HepG2 (cell line): Measurements from ENCODE around the gene CEACAM18. TPM values are rescaled to one million over a fixed set of nuclear protein-coding genes. Genes with fewer than 3 reads are reported as not detected.

Experiments
- ATAC-seq: fragments of 200-7000 bp; cut with Tn5 transposase; 3 replicates; pipeline ENCODE4 v1.9.1; 2020; ENCODE audit warnings: mild to moderate bottlenecking, moderate library complexity
- BruUV-seq: library from RNA; stranded (reverse); fragments of 400-500 nt; replicated peaks from 2 replicates; lab custom pipeline; 2021; lab: Mats Ljungman, UMichigan
- CTCF ChIA-PET: fragments of 300-600 bp; formaldehyde crosslinking; extraction: SDS; loops from one replicate; lab custom pipeline; 2021; ENCODE audit warnings: low total read pairs, inconsistent platforms, low intra/inter-chr PET ratio; lab: Yijun Ruan, JAX
- POLR2A ChIA-PET: fragments of 350-600 bp; sonication (Branson Sonifier 250); formaldehyde crosslinking; loops from one replicate; lab custom pipeline; 2020; ENCODE audit warnings: antibody characterized with exemption, inconsistent platforms; lab: Yijun Ruan, JAX
- DNase-seq: peaks from one replicate; pipeline ENCODE4 v3.0.0-alpha.2; 2015; ENCODE audit warnings: low spot score
- FAIRE-seq: peaks from 3 replicates; lab custom pipeline; 2011; peaks lifted over from hg19 to GRCh38; lab: Jason Lieb, UNC
- H2AFZ ChIP-seq: one replicate; pipeline ENCODE4 v1.6.1; 2011; ENCODE audit warnings: low read length, inconsistent platforms
- H3K27ac ChIP-seq: fragments of 300-600 bp; 3 replicates; pipeline ENCODE4 v1.8.0; 2011; ENCODE audit warnings: mixed run types, mild to moderate bottlenecking, mixed read lengths, low read length, inconsistent platforms; ENCODE audit not compliant: insufficient read depth; ENCODE audit errors: extremely low read length
- H3K27me3 ChIP-seq, 2 experiments: fragments of 200-600 bp in 1 of 2; 2 replicates in 1 of 2; 3 replicates in 1 of 2; pipeline versions ENCODE4 v1.6.0 to v1.8.0; 2011; ENCODE audit warnings: low read length in 2 of 2, mild to moderate bottlenecking in 2 of 2, moderate library complexity in 2 of 2, inconsistent platforms in 1 of 2; ENCODE audit not compliant: insufficient read depth in 2 of 2, control insufficient read depth in 1 of 2
- H3K36me3 ChIP-seq, 2 experiments: fragments of 200-600 bp in 1 of 2; replicated peaks in 1 of 2; 2 replicates in 1 of 2; 3 replicates in 1 of 2; pipeline versions ENCODE4 v1.5.1 to v1.8.0; 2011; ENCODE audit warnings: low read length in 2 of 2, inconsistent platforms in 1 of 2; ENCODE audit not compliant: insufficient read depth in 2 of 2, control insufficient read depth in 1 of 2
- H3K4me1 ChIP-seq: 2 replicates; pipeline ENCODE4 v1.5.1; 2012; ENCODE audit warnings: low read length, inconsistent platforms; ENCODE audit not compliant: insufficient read depth
- H3K4me2 ChIP-seq: 2 replicates; pipeline ENCODE4 v1.6.0; 2011; ENCODE audit warnings: low read depth, low read length, inconsistent platforms
- H3K4me3 ChIP-seq, 3 experiments: fragments of 200-600 bp in 1 of 3; sonication (generic), shearing (Covaris generic) in 1 of 3; replicated peaks in 1 of 3; 2 replicates each; pipeline ENCODE4 v1.5.1; 2011 to 2016; ENCODE audit warnings: low read length in 3 of 3, inconsistent platforms in 2 of 3, low read depth in 2 of 3, mild to moderate bottlenecking in 2 of 3, control low read depth in 1 of 3, mixed read lengths in 1 of 3; ENCODE audit not compliant: insufficient read depth in 1 of 3
- H3K79me2 ChIP-seq: one replicate; pipeline ENCODE4 v1.6.1; 2011; ENCODE audit warnings: low read length, inconsistent platforms; ENCODE audit not compliant: insufficient read depth
- H3K9ac ChIP-seq: 2 replicates; pipeline ENCODE4 v1.6.0; 2011; ENCODE audit warnings: mild to moderate bottlenecking, low read depth, low read length, inconsistent platforms; ENCODE audit not compliant: insufficient read depth
- H3K9me3 ChIP-seq: 2 replicates; pipeline ENCODE4 v1.5.1; 2012; ENCODE audit warnings: mild to moderate bottlenecking, low read length
- H4K20me1 ChIP-seq: 2 replicates; pipeline ENCODE4 v1.6.0; 2011; ENCODE audit warnings: inconsistent platforms, mild to moderate bottlenecking, low read length, moderate library complexity; ENCODE audit not compliant: insufficient read depth
- FOXA1 ChIP-seq, 2 experiments: fragments of 450-650 bp in 1 of 2; sonication (generic) in 1 of 2; formaldehyde crosslinking in 1 of 2; IDR thresholded peaks; 2 replicates each; pipeline versions ENCODE4 v1.4.0 to v1.6.1; 2016 to 2020; ENCODE audit warnings: missing genetic modification reagents in 1 of 2
- MAFK ChIP-seq, 2 experiments: IDR thresholded peaks in 1 of 2; conservative IDR thresholded peaks in 1 of 2; 2 replicates each; pipeline ENCODE4 v1.6.1; 2011; ENCODE audit warnings: improper control_type of control experiment in 2 of 2, low read length in 2 of 2
- NFYB ChIP-seq: sonication (generic); formaldehyde crosslinking; IDR thresholded peaks from 2 replicates; pipeline ENCODE4 v1.4.0; 2020; ENCODE audit warnings: missing genetic modification reagents
- RELA ChIP-seq: sonication (generic); formaldehyde crosslinking; IDR thresholded peaks from 2 replicates; pipeline ENCODE4 v1.4.0; 2020; ENCODE audit warnings: missing genetic modification reagents
- RORA ChIP-seq: sonication (generic); formaldehyde crosslinking; IDR thresholded peaks from 2 replicates; pipeline ENCODE4 v1.5.0; 2020; ENCODE audit warnings: mild to moderate bottlenecking, missing genetic modification reagents, moderate library complexity
- SAFB2 ChIP-seq: sonication (generic); formaldehyde crosslinking; IDR thresholded peaks from 2 replicates; pipeline ENCODE4 v1.5.1; 2020; ENCODE audit warnings: missing genetic modification reagents, low read depth, mild to moderate bottlenecking, borderline replicate concordance
- YEATS2 ChIP-seq: sonication (generic); formaldehyde crosslinking; IDR thresholded peaks from 2 replicates; pipeline ENCODE4 v1.4.0; 2020; ENCODE audit warnings: missing genetic modification reagents, borderline replicate concordance
- ZBTB4 ChIP-seq: sonication (generic); formaldehyde crosslinking; IDR thresholded peaks from 2 replicates; pipeline ENCODE4 v1.4.0; 2020; ENCODE audit warnings: missing genetic modification reagents, mild to moderate bottlenecking, borderline replicate concordance
- ZNF496 ChIP-seq: sonication (generic); formaldehyde crosslinking; IDR thresholded peaks from 2 replicates; pipeline ENCODE4 v1.8.1; 2023; ENCODE audit warnings: mild to moderate bottlenecking, moderate library complexity, missing genetic modification reagents; ENCODE audit not compliant: insufficient replicate concordance
- ZNF788 ChIP-seq: sonication (generic); formaldehyde crosslinking; IDR thresholded peaks from 2 replicates; pipeline ENCODE4 v1.5.0; 2020; ENCODE audit warnings: mild to moderate bottlenecking, missing genetic modification reagents, borderline replicate concordance
- WGBS: methylation state at CpG from one replicate; pipeline ENCODE4 v1.1.6; 2017; ENCODE audit warnings: low lambda C conversion rate; 5-methylcytosine and 5-hydroxymethylcytosine counted together
- in situ Hi-C: cut with HindIII; loops from 2 replicates; pipeline ENCODE4 v1.10.0; 2017; ENCODE audit warnings: low pct_unique_long_range_greater_than_20kb; ENCODE audit not compliant: extremely low pct_ligation_motif_present
- intact Hi-C: fragments of 100-400 bp; cut with micrococcal nuclease; formaldehyde crosslinking; loops from one replicate; pipeline ENCODE4 v1.10.0; 2022; ENCODE audit not compliant: unreplicated experiment
- polyA plus RNA-seq, 8 experiments: library from polyadenylated mRNA; depleted of rRNA in 3 of 8; stranded (reverse) in 7 of 8; unstranded in 1 of 8; fragments of >200 nt; fragmentation: Illumina TruSeq in 4 of 8; extraction: Trizol in 4 of 8; gene quantifications; 2 replicates each; pipeline versions ENCODE4 v1.2.1 to v1.2.3, GENCODE V29; 2011 to 2016; ENCODE audit warnings: low read depth in 4 of 8, missing spikeins in 1 of 8, mixed read lengths in 1 of 8; ENCODE audit not compliant: insufficient read depth in 1 of 8
- total RNA-seq, 5 experiments: library from RNA; depleted of rRNA; stranded (reverse); fragments of >200 nt; fragmentation: Illumina TruSeq; extraction: Trizol; gene quantifications; 2 replicates each; pipeline ENCODE4 v1.2.3, GENCODE V29; 2016; ENCODE audit warnings: low read depth in 1 of 5
- TF ChIP-seq, protein P1 (sequence below): IDR thresholded peaks from 2 replicates; pipeline ENCODE4 v1.6.1; 2016; ENCODE audit warnings: mild to moderate bottlenecking

The CEACAM18 gene
- total and polyA plus RNA-seq, 2 of the 13 experiments (the other 11 are each of a cell fraction or from before 2014, with no cell fraction given): not detected

GRCh38 chr19:51461723-51462161 lies 16.6 kb upstream of the CEACAM18 start (continued):
- TF ChIP-seq YEATS2 (CRISPR knock-in tag): no peak
- no peak for TF ChIP-seq MAFK (conservative IDR thresholded peaks at IDR 0.05 in 1 of 2, IDR thresholded peaks at IDR 0.05 in 1 of 2; ENCODE audit: low read length in 2 of 2)
- TF ChIP-seq NFYB (CRISPR knock-in tag): no peak

DNA sequence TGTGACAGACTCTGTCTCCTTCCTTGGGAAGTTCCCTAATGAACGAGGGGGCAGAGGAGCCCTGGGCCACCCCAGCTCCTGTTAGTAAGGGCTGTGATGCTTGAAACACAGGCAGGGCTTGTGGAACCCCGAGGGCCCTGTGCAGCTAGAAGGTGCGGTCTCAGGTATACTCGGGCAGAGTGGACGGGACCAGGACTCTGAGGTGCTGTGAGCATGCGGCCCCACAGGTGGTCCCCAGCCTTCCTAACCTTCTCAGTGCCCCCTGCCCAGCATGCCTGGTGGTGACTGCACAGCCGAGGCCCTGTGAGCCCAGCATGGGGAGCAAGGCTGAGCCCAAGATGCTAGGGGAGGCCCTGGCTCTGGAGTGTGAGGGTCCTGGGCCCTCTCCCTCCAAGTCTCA lies 16.1 kb upstream of the CEACAM18 start:
- H3K4me3 ChIP-seq: no peak overlapping the region
- H4K20me1 ChIP-seq: no peaks in the 10 kb centered on the region
- TF ChIP-seq, protein P1, sequence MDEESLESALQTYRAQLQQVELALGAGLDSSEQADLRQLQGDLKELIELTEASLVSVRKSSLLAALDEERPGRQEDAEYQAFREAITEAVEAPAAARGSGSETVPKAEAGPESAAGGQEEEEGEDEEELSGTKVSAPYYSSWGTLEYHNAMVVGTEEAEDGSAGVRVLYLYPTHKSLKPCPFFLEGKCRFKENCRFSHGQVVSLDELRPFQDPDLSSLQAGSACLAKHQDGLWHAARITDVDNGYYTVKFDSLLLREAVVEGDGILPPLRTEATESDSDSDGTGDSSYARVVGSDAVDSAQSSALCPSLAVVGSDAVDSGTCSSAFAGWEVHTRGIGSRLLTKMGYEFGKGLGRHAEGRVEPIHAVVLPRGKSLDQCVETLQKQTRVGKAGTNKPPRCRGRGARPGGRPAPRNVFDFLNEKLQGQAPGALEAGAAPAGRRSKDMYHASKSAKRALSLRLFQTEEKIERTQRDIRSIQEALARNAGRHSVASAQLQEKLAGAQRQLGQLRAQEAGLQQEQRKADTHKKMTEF: no peak
- TF ChIP-seq RELA (no peak), ZNF788 (no peak), FOXA1 (IDR thresholded peaks at IDR 0.05) (no peak), FOXA1 (CRISPR knock-in tag; IDR thresholded peaks at IDR 0.05) (no peak), ZNF496 (CRISPR knock-in tag) (no peak), ZBTB4 (no peak), RORA (CRISPR knock-in tag) (no peak), SAFB2 (no peak)
- H3K36me3 ChIP-seq: no peaks in the 10 kb centered on the region
- H3K4me2 ChIP-seq: no peak overlapping the region
- FAIRE-seq (no peak), ATAC-seq (no peak; the same call in 2 of the 3 replicates), DNase-seq (no peak)
- peaks cover 18% of the 10 kb centered on the region; the same call in 1 of the 2 replicates for H3K4me1 ChIP-seq
- peaks cover 8 to 42% of the 10 kb centered on the region in 2 experiments; a peak in 4 of 5 replicates for H3K27me3 ChIP-seq
- H3K9me3 ChIP-seq: no peaks in the 10 kb centered on the region
- in situ Hi-C loops (no loop called here), intact Hi-C loops (no loop called here)
- H3K9ac ChIP-seq: no peak overlapping the region
- no peak overlapping the region for H3K27ac ChIP-seq
- no peaks in the 10 kb centered on the region for H3K79me2 ChIP-seq
- WGBS: 0% methylated on average over 2 of the region's 7 CpGs
- no TSS peak for BruUV-seq
- ChIA-PET POLR2A (no interaction called here), CTCF (no interaction called here)
- H2AFZ ChIP-seq: no peak overlapping the region
